ENCODE results near the gene ANKRD9. TPM values are rescaled to one million over a fixed set of nuclear protein-coding genes. Genes with fewer than 3 reads are reported as not detected.
A peak's percentile ranks its signal among the peaks of the same experiment; 100 is the strongest.
"Not testable (repeated sequence)": the region's sequence is repeated elsewhere in the genome, so short reads cannot be mapped to it uniquely, and the experiment has no call there.

ANKRD9 gene
- total RNA-seq, 2 experiments from 2014 or later, result 11.2 to 12.6 TPM

DNA sequence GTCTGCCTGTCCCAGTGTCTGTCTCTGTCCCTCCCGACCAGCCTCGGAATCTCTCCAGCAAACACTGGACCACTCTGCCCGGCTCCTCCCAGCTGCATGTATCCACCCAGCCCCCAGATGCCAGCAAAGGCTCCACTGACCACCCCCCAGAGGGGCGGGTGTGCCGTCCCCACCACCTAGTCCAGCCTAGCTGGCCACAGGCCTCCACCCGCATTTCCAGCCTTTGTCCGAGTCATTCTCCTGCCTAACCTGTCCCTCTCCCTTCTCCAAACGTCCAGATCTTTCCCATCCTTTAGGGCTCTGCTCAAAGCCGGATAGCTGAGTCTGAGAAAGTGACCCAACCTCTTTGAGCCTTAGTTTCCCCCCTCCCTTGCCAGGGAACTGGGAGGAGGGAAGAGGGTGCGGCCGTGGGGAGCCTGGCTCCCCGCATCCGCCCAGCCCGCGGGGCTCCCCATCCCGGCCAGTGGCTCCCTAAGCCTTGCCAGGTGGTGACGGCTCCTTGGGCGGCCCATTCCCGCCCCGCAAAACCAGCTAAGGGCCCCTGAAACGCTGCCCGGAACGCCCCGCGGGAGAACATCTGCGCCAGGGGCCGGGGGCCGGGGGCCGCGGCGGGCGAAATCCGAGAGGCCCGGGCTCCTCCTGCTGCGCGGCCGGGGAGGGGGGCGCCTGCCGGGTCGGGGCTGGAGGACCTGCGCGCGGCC is 34.6 kb upstream of the ANKRD9 start:
- no peak overlapping the region for H3K27ac Mint-ChIP-seq
- H3K27me3 Mint-ChIP-seq, result peaks cover 41% of the 10 kb centered on the region
- DNase-seq, result no peak
- CTCF ChIA-PET, result interaction anchor here (1.0 kb wide), 1 partner anchor 20 kb away, joined by 4 read pairs; no protein-coding TSS in a partner anchor
- H3K4me1 Mint-ChIP-seq, result peaks cover 3% of the 10 kb centered on the region
- H3K36me3 Mint-ChIP-seq, result no peaks in the 10 kb centered on the region
- no peak overlapping the region for H3K4me3 Mint-ChIP-seq
- H3K9me3 Mint-ChIP-seq (ENCODE audit: low read depth), result no peaks in the 10 kb centered on the region
- no peak for ATAC-seq

- CTCF ChIA-PET, result interaction anchor here (0.7 kb wide), 1 partner anchor 17 kb away, joined by 3 read pairs; no protein-coding TSS in a partner anchor
- Mint-ChIP-seq H3K4me1 (peaks cover 3% of the 10 kb centered on the region), H3K36me3 (no peaks in the 10 kb centered on the region), H3K27me3 (peaks cover 28% of the 10 kb centered on the region), H3K9me3 (ENCODE audit: low read depth) (no peaks in the 10 kb centered on the region), H3K27ac (no peak overlapping the region), H3K4me3 (no peak overlapping the region)
- DNase-seq (no peak), ATAC-seq (no peak)
Measured at GRCh38 chr14:102541771-102542170, 32.2 kb upstream of the ANKRD9 start.

GRCh38 chr14:102541029-102541491 is 31.5 kb upstream of the ANKRD9 start:
- not testable (repeated sequence) for H3K27ac Mint-ChIP-seq; H3K4me3 Mint-ChIP-seq; H3K36me3 Mint-ChIP-seq; DNase-seq; H3K4me1 Mint-ChIP-seq; H3K9me3 Mint-ChIP-seq (ENCODE audit: low read depth); ATAC-seq
- CTCF ChIA-PET, result interaction anchor here (0.7 kb wide), 1 partner anchor 16 kb away, joined by 3 read pairs; no protein-coding TSS in a partner anchor
- H3K27me3 Mint-ChIP-seq, result peaks cover 25% of the 10 kb centered on the region

GRCh38 chr14:102540315-102541028 is 30.9 kb upstream of the ANKRD9 start:
- Mint-ChIP-seq H3K4me1 (peaks cover 3% of the 10 kb centered on the region), H3K9me3 (ENCODE audit: low read depth) (no peaks in the 10 kb centered on the region), H3K27me3 (peaks cover 19% of the 10 kb centered on the region), H3K4me3 (no peak overlapping the region), H3K27ac (no peak overlapping the region), H3K36me3 (no peaks in the 10 kb centered on the region)
- CTCF ChIA-PET, result no interaction called here
- ATAC-seq (no peak), DNase-seq (no peak)

- H3K4me1 Mint-ChIP-seq, result peaks cover 3% of the 10 kb centered on the region
- H3K9me3 Mint-ChIP-seq (ENCODE audit: low read depth), result no peaks in the 10 kb centered on the region
- CTCF ChIA-PET, result no interaction called here
- ATAC-seq, result no peak
- DNase-seq, result no peak
- H3K4me3 Mint-ChIP-seq, result no peak overlapping the region
- H3K27me3 Mint-ChIP-seq, result peaks cover 14% of the 10 kb centered on the region
- no peaks in the 10 kb centered on the region for H3K36me3 Mint-ChIP-seq
- no peak overlapping the region for H3K27ac Mint-ChIP-seq
Measured at GRCh38 chr14:102539544-102540314, 30.2 kb upstream of the ANKRD9 start.

DNA sequence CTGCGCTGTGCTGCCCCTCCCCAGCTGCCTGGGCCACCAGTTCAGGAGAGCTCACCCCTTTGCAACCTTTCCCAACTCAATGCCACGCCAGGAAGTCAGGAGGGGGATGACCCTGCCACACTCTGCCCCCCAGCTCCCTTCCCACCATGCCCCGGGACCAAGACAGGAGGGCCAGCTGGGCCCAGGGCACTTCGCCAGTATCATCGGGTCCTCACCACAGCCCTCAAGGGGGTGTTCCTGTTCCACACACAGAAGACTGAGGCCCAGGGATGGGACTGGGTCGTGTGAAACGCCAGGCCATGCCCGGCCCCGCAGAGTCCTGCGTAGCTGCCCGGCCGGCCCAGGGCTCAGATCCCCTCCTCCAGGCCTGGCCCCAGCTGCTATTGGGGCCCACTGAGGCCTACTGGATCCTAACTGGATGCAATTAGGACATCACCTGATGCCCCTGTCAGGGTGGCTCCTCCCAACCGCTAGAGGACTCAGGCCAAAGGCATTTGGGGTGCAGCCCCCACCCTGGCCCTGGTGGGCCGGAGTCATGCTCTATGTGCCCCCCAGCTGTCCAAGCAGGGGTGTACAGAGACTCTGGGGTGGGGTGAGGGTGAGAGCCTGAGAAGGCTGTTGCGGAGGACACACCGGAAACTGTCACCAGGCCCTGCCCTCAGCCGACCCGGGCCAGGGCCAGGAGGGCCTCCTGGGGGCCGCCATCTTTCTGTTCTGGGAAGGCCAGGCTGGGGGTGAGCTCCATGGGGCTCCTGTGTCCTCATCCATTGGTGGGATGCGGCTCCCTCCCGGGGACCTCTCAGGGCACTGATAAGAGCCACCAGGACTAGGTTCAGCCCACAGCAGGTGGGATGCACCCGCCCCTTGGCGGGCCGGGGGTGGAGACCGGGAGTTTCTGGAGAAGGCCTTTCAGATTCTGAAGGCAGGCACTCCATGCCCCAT is 29.3 kb upstream of the ANKRD9 start:
- H3K36me3 Mint-ChIP-seq, result no peaks in the 10 kb centered on the region
- ATAC-seq, result no peak
- CTCF ChIA-PET, result interaction anchor here (2.3 kb wide), 1 partner anchor 15 kb away, joined by 8 read pairs; no protein-coding TSS in a partner anchor

DNA sequence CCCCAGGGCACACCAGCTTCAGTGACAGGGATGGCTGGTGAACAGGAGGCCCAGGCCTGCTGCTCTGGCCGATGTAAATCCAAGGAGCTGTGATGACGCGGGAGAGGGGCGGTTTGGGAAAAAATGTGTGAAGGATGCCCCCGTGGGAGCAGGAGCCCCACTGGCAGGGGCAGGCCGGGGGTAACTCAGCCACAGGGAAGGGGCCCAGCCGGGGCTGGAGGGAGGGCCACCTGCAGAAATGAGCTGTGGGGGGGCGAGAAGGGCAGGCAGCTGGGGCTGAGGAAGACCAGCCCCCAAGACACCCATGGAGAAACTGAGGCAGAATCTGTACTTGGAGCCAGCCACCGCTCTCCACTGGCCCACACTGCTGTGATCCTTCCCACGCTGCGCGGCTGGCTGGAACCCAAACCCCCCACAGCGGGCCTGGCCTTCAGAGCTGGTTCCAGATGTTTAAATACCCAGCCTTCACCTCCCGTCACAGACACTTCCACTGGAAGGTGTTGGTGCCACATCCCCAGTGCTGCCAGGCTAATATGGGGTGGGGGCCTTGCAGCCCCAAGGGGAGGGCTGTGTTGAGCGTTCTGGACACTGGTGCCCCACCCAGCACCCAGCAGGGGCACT is 28.5 kb upstream of the ANKRD9 start:
- ATAC-seq (no peak), DNase-seq (no peak)
- Mint-ChIP-seq H3K4me1 (no peaks in the 10 kb centered on the region), H3K36me3 (no peaks in the 10 kb centered on the region), H3K27me3 (peaks cover 3% of the 10 kb centered on the region), H3K4me3 (no peak overlapping the region), H3K27ac (no peak overlapping the region), H3K9me3 (ENCODE audit: low read depth) (no peaks in the 10 kb centered on the region)
- CTCF ChIA-PET, result interaction anchor here (1.2 to 2.3 kb wide), 2 partner anchors 14 to 20 kb away, joined by 3 to 8 read pairs; no protein-coding TSS in a partner anchor

More for the DNA sequence above, 29.3 kb upstream of the ANKRD9 start:
- Mint-ChIP-seq H3K4me3 (no peak overlapping the region), H3K27ac (no peak overlapping the region), H3K27me3 (peaks cover 10% of the 10 kb centered on the region), H3K9me3 (ENCODE audit: low read depth) (no peaks in the 10 kb centered on the region), H3K4me1 (peaks cover under 1% of the 10 kb centered on the region)
- DNase-seq, result no peak

DNA sequence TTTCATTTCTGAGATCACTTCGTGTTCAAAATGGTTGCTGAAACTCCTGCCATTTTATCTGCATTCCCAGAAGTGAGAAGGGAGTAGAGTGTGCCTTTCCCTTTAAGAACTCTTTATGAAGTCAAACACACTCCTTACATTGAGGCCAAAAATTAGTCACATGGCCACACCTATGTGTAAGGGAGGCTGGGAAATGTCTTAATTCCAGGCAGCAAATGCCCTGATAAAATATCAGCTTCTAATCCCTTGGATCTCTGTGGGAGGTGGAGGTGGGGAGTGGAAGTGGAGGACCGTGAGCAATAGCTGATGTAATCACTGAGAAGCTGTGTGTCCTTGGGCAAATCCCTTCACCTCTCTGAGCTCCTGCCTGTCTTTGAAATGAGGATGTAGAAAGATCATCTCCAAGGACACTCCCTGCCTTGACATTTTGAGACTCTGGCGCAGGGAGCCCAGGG is 22.7 kb upstream of the ANKRD9 start:
- H3K4me3 Mint-ChIP-seq, result no peak overlapping the region
- H3K27ac Mint-ChIP-seq, result no peak overlapping the region
- CTCF ChIA-PET, result no interaction called here
- no peaks in the 10 kb centered on the region for H3K36me3 Mint-ChIP-seq
- no peaks in the 10 kb centered on the region for H3K9me3 Mint-ChIP-seq (ENCODE audit: low read depth)
- DNase-seq, result no peak
- ATAC-seq, result no peak
- H3K27me3 Mint-ChIP-seq, result no peaks in the 10 kb centered on the region
- no peaks in the 10 kb centered on the region for H3K4me1 Mint-ChIP-seq

DNA sequence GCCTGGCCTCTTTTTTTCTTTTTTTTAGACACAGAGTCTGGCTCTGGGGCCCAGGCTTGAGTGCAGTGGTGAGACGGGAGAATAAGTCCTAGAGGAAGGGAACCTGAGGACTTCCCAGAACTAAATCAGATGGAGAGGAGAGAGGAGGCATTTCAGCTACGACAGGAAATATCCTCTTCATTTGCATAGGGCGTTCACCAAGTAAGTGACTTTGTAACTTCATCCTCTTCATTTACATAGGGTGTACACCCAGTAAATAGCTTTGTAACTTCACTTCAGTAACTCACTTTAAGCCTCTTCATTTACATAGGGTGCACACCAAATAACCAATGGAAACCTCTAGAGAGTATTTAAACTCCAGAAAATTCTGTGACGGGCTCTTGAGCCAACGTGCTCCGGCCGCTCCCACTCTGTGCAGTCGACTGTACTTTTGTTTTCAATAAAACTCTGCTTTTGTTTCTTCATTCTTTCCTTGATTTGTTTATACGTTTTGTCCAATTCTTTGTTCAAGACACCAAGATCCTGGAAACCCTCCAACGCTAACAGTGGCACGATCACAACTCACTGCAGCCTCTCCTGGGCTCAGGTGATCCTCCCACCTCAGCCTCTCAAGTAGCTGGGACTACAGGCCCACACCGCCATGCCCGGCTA is 21.4 kb upstream of the ANKRD9 start:
- Mint-ChIP-seq H3K4me1 (peaks cover 5% of the 10 kb centered on the region), H3K36me3 (no peaks in the 10 kb centered on the region), H3K9me3 (ENCODE audit: low read depth) (no peaks in the 10 kb centered on the region), H3K4me3 (no peak overlapping the region), H3K27ac (no peak overlapping the region), H3K27me3 (no peaks in the 10 kb centered on the region)
- DNase-seq (no peak), ATAC-seq (no peak)
- CTCF ChIA-PET, result no interaction called here

DNA sequence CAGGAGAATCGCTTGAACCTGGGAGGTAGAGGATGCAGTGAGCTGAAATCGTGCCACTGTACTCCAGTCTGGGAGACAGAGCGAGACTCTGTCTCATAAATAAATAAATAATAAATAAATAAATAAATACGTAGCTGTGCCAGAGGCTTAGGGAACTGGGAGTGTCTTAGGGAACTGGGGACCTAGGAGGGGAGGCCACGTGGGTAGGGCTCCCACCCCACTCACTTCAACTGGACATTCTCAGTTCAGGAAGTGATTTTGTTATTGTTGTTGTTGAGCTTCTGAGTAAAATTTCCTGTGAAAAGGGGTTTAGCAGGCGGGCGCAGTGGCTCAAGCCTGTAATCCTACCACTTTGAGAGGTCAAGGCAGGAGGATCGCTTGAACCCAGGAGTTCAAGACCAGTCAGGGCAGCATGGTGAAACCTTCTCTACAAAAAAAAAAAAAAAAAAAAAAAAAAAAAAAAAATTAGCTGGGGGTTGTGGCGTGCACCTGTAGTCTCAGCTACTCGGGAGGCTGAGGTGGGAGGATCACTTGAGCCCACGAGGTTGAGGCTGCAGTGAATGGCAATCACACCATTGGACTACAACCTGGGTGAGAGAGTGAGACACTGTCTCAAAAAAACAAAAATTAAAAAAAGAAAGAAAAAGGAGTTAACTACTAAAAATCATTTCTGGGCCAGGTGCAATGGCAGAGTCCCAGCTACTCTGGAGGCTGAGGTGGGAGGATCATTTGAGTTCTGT is 19.0 kb upstream of the ANKRD9 start:
- no peaks in the 10 kb centered on the region for H3K9me3 Mint-ChIP-seq (ENCODE audit: low read depth)
- no peak overlapping the region for H3K4me3 Mint-ChIP-seq
- no peak overlapping the region for H3K27ac Mint-ChIP-seq
- CTCF ChIA-PET, result interaction anchor here (1.3 to 1.5 kb wide), 2 partner anchors 12 to 166 kb away, joined by 3 read pairs; no protein-coding TSS in a partner anchor
- no peaks in the 10 kb centered on the region for H3K36me3 Mint-ChIP-seq
- peaks cover 26% of the 10 kb centered on the region for H3K4me1 Mint-ChIP-seq
- ATAC-seq, result no peak
- no peaks in the 10 kb centered on the region for H3K27me3 Mint-ChIP-seq
- no peak for DNase-seq

DNA sequence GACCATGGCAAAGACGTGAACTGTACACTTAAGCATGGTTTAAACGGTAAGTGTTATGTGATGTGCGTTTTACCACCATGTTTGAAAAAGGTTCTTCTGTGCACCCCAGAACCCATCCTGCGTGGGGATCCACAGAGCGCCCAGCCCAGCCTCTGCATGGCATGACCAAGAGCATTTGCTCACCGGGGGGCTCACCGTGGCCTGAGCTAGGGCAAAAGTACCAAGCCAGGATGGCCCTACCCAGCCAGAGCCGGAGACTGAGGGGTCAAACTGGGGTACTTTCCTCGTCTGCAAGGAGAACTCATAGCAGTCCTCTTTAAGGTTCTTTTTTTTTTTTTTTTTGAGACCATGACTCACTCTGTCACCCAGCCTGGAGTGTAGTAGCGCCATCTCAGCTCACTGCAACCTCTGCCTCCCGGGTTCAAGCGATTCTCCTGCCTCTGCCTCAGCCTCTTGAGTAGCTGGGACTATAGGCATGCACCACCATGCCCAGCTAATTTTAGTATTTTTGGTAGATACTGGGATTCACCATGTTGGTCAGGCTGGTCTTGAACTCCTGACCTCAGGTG is 16.4 kb upstream of the ANKRD9 start:
- no peaks in the 10 kb centered on the region for H3K36me3 Mint-ChIP-seq
- peak overlapping the region; percentile 86 for H3K27ac Mint-ChIP-seq
- peak overlapping the region; percentile 90 for H3K4me3 Mint-ChIP-seq
- DNase-seq (no peak), ATAC-seq (no peak)
- CTCF ChIA-PET, result interaction anchor here (1.5 to 3.5 kb wide), 4 partner anchors 11 to 207 kb away, joined by 11 to 24 read pairs (median 22); partner anchors contain the start of gene ZNF839
- no peaks in the 10 kb centered on the region for H3K27me3 Mint-ChIP-seq
- H3K9me3 Mint-ChIP-seq (ENCODE audit: low read depth), result no peaks in the 10 kb centered on the region
- H3K4me1 Mint-ChIP-seq, result peaks cover 33% of the 10 kb centered on the region

All from activated CD8-positive, alpha-beta memory T cell treated with anti-CD3 and anti-CD28 coated beads, Interleukin-2, amount 10 ng/mL, durations not matched to agents 7 days and 5 days (primary cell).